Common myeloid progenitor, CD34-positive (primary cell): ENCODE measurements around the gene ACTL10.

Source experiments
- CTCF ChIA-PET: fragments of 350-600 bp; sonication (Branson Sonifier 250); formaldehyde crosslinking; loops from one replicate; lab custom pipeline; 2021; ENCODE audit warnings: antibody characterized with exemption; lab: Charles Lee
- POLR2A ChIA-PET: fragments of 350-600 bp; sonication (Branson Sonifier 250); formaldehyde crosslinking; loops from one replicate; lab custom pipeline; 2021; ENCODE audit warnings: antibody characterized with exemption; lab: Charles Lee
- DNase-seq, 3 donors: peaks; one replicate each; pipeline versions ENCODE4 v3.0.0 to v3.0.0-alpha.2; 2013
- H3K27ac ChIP-seq, 2 experiments: 1 replicate in 1 of 2; 2 replicates in 1 of 2; pipeline ENCODE4 v1.7.0; 2013; ENCODE audit warnings: inconsistent platforms in 2 of 2, low read length in 2 of 2, mild to moderate bottlenecking in 2 of 2, low read depth in 1 of 2, moderate library complexity in 1 of 2; ENCODE audit not compliant: severe bottlenecking in 2 of 2, insufficient read depth in 1 of 2, poor library complexity in 1 of 2
- H3K27me3 ChIP-seq, 5 experiments: replicated peaks in 2 of 5; 1 replicate in 3 of 5; 2 replicates in 2 of 5; pipeline versions ENCODE4 v1.6.1 to v1.7.0; 2013; ENCODE audit warnings: low read length in 4 of 5, mild to moderate bottlenecking in 2 of 5, moderate library complexity in 2 of 5, inconsistent platforms in 1 of 5; ENCODE audit not compliant: insufficient read depth in 5 of 5, control insufficient read depth in 4 of 5
- H3K36me3 ChIP-seq, 4 experiments: 1 replicate in 2 of 4; 2 replicates in 2 of 4; pipeline versions ENCODE4 v1.6.1 to v1.7.0; 2013; ENCODE audit warnings: low read length in 3 of 4, control low read depth in 1 of 4, mild to moderate bottlenecking in 1 of 4; ENCODE audit not compliant: control insufficient read depth in 4 of 4, insufficient read depth in 4 of 4
- H3K4me1 ChIP-seq, 4 experiments: 1 replicate in 3 of 4; 2 replicates in 1 of 4; pipeline versions ENCODE4 v1.6.1 to v1.7.1; 2013; ENCODE audit warnings: low read length in 3 of 4, mild to moderate bottlenecking in 3 of 4, control low read depth in 1 of 4, inconsistent platforms in 1 of 4, moderate library complexity in 1 of 4; ENCODE audit not compliant: control insufficient read depth in 4 of 4, insufficient read depth in 4 of 4; ENCODE audit errors: control extremely low read depth in 1 of 4
- H3K4me3 ChIP-seq, 7 experiments: 1 replicate in 4 of 7; 2 replicates in 3 of 7; pipeline versions ENCODE4 v1.5.1 to v1.7.0; 2013; ENCODE audit warnings: mild to moderate bottlenecking in 7 of 7, low read length in 6 of 7, moderate library complexity in 6 of 7, inconsistent platforms in 2 of 7, low read depth in 2 of 7, control low read depth in 1 of 7; ENCODE audit not compliant: insufficient read depth in 4 of 7, control insufficient read depth in 1 of 7; ENCODE audit errors: extremely low read depth in 1 of 7
- H3K9me3 ChIP-seq, 5 experiments: 1 replicate in 4 of 5; 2 replicates in 1 of 5; pipeline versions ENCODE4 v1.6.1 to v1.7.1; 2013; ENCODE audit warnings: low read length in 4 of 5, mild to moderate bottlenecking in 2 of 5, inconsistent platforms in 1 of 5, low read depth in 1 of 5, moderate library complexity in 1 of 5; ENCODE audit not compliant: control insufficient read depth in 4 of 5, insufficient read depth in 2 of 5; ENCODE audit errors: control extremely low read depth in 1 of 5
- WGBS: methylation state at CpG from one replicate; pipeline ENCODE4 v1.1.5; 2013; ENCODE audit not compliant: insufficient coverage; 5-methylcytosine and 5-hydroxymethylcytosine counted together

ACTL10 gene

GRCh38 chr20:33684533-33685327, 18.0 kb downstream of the ACTL10 start:
- peak overlapping the region in 5 of 7 experiments; percentile 53 to 89 (median 74) for H3K4me3 ChIP-seq
- DNase-seq: peak in 2 of 3 donors; percentile 31
- H3K27ac ChIP-seq: peak overlapping the region in 1 of 2 experiments; percentile 46
- H3K4me1 ChIP-seq: peaks cover 0 to 48% (median 21%) of the 10 kb centered on the region in 4 experiments
- 75% methylated on average over 8 of the region's 10 CpGs for WGBS
- ChIA-PET POLR2A (no interaction called here), CTCF (interaction anchor here (0.7 to 2.6 kb wide), 6 partner anchors 9 to 231 kb away, joined by 3 to 7 read pairs (median 3); partner anchors contain the start of gene ACTL10)
- peaks cover 0 to 28% (median 4%) of the 10 kb centered on the region in 4 experiments for H3K36me3 ChIP-seq
- H3K9me3 ChIP-seq: no peaks in the 10 kb centered on the region
- no peaks in the 10 kb centered on the region for H3K27me3 ChIP-seq

- Histone ChIP-seq H3K36me3 (peaks cover 0 to 20% (median 2%) of the 10 kb centered on the region in 4 experiments), H3K4me1 (peaks cover 0 to 55% (median 25%) of the 10 kb centered on the region in 4 experiments), H3K4me3 (peak overlapping the region; percentile 31 to 89 (median 71)), H3K27me3 (no peaks in the 10 kb centered on the region), H3K9me3 (no peaks in the 10 kb centered on the region), H3K27ac (peak overlapping the region in 1 of 2 experiments; percentile 46)
- peak in 2 of 3 donors; percentile 49 to 51 for DNase-seq
- 4% methylated on average over 27 of the region's 53 CpGs for WGBS
- ChIA-PET CTCF (interaction anchor here (0.7 to 2.6 kb wide), 6 partner anchors 10 to 232 kb away, joined by 3 to 7 read pairs (median 3); partner anchors contain the start of gene ACTL10), POLR2A (no interaction called here)
Observed at GRCh38 chr20:33685328-33686099, 18.8 kb downstream of the ACTL10 start.

GRCh38 chr20:33686100-33686983, 19.6 kb downstream of the ACTL10 start, which contains the start of gene E2F1:
TSS of gene E2F1 (minus strand) at chr20:33686385. CDS start at chr20:33686264, 121 bp downstream.
- peak within 1 kb of the TSS in 1 of 2 experiments; percentile 46 for H3K27ac ChIP-seq
- peak within 1 kb of the TSS; percentile 31 to 89 (median 71) for H3K4me3 ChIP-seq
- H3K27me3 ChIP-seq: no peaks in the 10 kb centered on the region
- H3K36me3 ChIP-seq: peaks cover 0 to 13% (median 2%) of the 10 kb centered on the region in 4 experiments
- DNase-seq: peak; percentile 91 to 94 (median 93)
- ChIA-PET POLR2A (interaction anchor here (0.5 kb wide), 1 partner anchor 11 kb away, joined by 3 read pairs; no protein-coding TSS in a partner anchor), CTCF (interaction anchor here (0.8 to 2.6 kb wide), 4 partner anchors 10 to 124 kb away, joined by 3 to 8 read pairs (median 5); partner anchors contain the start of gene ACTL10)
- H3K9me3 ChIP-seq: no peaks in the 10 kb centered on the region
- WGBS: 2% methylated on average over 93 of the region's 101 CpGs
- H3K4me1 ChIP-seq: peaks cover 0 to 55% (median 26%) of the 10 kb centered on the region in 4 experiments

- Histone ChIP-seq H3K36me3 (peaks cover 0 to 7% (median 2%) of the 10 kb centered on the region in 4 experiments), H3K27me3 (no peaks in the 10 kb centered on the region), H3K4me1 (peaks cover 0 to 55% (median 26%) of the 10 kb centered on the region in 4 experiments), H3K27ac (peak overlapping the region in 1 of 2 experiments; percentile 14), H3K4me3 (peak overlapping the region in 5 of 7 experiments; percentile 40 to 75 (median 58)), H3K9me3 (no peaks in the 10 kb centered on the region)
- DNase-seq: no peak
- POLR2A ChIA-PET: interaction anchor here (0.5 kb wide), 1 partner anchor 10 kb away, joined by 3 read pairs; no protein-coding TSS in a partner anchor
- 85% methylated on average over 10 of the region's 14 CpGs for WGBS
- CTCF ChIA-PET: interaction anchor here (0.9 to 1.9 kb wide), 2 partner anchors 20 to 123 kb away, joined by 3 to 8 read pairs; partner anchors contain the start of gene ACTL10
Observed at GRCh38 chr20:33686984-33687366, 20.2 kb downstream of the ACTL10 start.

GRCh38 chr20:33687370-33687915, 20.7 kb downstream of the ACTL10 start:
- no peaks in the 10 kb centered on the region for H3K9me3 ChIP-seq
- DNase-seq: peak in 2 of 3 donors; percentile 41 to 46
- WGBS: 82% methylated on average over 8 of the region's 8 CpGs
- peaks cover 0 to 55% (median 26%) of the 10 kb centered on the region in 4 experiments for H3K4me1 ChIP-seq
- no peak overlapping the region for H3K27ac ChIP-seq
- no peaks in the 10 kb centered on the region for H3K27me3 ChIP-seq
- ChIA-PET POLR2A (no interaction called here), CTCF (interaction anchor here (0.9 to 1.9 kb wide), 3 partner anchors 20 to 288 kb away, joined by 3 to 8 read pairs (median 3); partner anchors contain the start of gene ACTL10)
- no peak overlapping the region for H3K4me3 ChIP-seq
- H3K36me3 ChIP-seq: peaks cover 0 to 5% (median 1%) of the 10 kb centered on the region in 4 experiments
